ENCODE data around the gene FAS.

FAS gene

DNA sequence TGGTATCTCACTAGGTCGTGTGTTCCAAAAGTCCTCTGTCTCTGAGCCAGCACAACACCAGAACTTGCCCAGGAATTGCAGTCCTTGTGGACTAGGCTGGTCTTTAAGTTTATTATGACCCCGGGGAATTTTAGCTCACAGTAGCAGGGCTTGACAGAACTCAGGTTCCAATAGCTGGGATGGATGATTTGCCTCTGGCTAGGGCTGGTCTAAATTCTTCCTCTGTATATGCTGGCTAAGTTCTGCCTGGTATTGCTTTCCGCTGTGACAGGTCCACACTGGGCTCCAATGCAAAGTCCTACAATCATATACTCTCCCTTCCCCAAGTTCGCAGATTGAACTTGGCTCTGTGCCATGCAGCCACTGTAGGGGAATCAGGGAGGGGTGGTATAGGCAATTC is 52.5 kb downstream of the FAS start:
- DNase-seq = no peak

DNA sequence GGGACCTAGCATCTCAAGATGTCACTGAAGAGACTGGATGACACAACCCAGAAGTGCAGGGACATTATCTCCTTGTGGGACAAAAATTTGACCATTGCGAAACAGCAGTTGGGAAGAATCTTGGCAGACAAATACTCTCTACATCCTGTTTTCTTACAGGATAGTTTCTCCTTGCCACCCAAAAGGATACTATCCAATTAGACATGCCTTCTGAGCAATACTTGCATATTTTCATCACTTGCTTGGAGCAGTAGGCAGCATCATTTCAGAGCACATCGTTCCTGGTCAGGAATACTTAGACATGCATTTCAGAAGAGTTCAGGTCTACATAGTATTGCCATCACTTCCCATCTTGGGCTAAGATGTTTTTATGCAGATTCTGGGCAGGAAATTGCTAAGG is 56.8 kb downstream of the FAS start:
- DNase-seq = no peak

DNA sequence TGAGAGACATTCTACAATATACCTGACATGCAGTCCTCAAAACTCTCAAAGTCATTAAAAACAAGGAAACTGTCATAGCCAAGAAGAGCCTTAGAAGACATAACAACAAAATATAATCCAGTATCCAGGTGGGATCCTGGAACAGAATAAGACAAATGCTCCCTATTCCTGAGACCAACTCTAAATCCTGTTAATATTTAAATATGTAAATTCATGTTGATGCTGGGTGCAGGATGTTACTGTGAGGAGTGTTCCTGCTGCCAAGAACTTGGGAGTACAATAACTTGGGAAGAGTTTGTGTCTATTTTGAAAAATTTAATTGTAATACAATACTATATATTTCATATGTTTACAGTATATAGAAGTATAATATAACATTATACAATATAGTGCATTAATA is 61.0 kb downstream of the FAS start:
- DNase-seq = no peak

GRCh38 chr10:89053555-89053954 is 63.0 kb downstream of the FAS start:
- no peak for DNase-seq

DNA sequence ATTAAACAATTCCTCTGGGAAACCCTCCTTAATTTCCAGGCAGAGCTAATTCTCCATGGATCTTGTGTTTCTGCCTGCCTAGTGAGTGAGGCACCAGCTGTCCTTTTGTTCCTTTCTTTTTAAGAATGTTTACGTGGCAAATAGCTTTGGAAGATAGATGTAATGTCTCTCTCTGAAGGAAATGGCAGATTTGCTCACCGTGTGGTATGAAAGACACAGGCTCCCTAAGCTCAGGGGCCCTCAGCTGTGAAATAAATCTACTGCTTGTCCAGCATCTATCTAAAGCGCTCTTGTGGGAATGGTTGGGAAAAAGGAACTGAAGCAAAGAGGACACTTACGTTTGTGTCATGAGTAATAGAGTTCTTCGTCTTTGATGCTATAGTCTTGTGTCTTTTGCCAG is 64.6 kb downstream of the FAS start:
- DNase-seq = no peak

DNA sequence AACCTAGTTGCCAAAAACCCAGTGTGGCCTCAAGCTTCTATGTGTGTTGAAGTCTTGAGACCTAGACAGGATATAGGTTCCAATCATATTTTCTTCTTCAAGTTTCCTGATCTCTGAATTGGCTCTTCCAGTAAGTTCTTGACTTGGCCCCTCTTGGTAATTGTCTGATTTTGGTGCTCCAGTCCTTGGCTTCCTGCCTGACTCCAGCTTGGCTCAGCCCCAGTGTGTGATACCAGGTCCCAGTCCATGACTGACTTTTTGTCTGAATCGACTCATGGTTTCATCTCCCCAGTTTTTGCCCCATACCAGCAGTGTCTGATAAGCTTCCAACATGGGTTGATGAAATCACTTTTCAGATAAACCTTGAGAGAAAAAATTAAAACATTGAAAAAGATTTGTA is 72.3 kb downstream of the FAS start:
- no peak for DNase-seq

DNA sequence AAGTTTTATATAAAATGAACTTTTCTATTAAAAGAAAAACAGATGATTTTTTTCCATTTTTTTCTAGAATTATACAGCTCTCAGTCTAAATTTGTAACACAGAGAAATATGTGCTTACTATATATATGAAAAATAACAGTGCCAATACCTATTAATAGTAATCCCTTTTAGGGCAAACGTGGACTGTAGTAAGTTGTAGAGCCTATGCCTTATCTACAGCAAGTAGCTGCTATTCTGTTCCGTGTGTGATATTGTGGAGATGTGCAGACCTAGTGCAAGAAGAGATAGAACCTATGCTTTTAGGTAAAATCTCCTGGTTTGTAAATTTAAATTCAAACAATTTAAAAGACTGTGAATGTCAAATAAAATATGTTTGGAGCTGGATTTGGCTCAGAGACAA is 72.9 kb downstream of the FAS start:
- no peak for DNase-seq

- no peak for DNase-seq
Observed at GRCh38 chr10:89064748-89065147, 74.2 kb downstream of the FAS start.
